PC-9 (cell line): ENCODE data around the gene RCC1. TPM values are rescaled to one million over a fixed set of nuclear protein-coding genes. Genes with fewer than 3 reads are reported as not detected.
"Not testable (repeated sequence)": the region's sequence is repeated elsewhere in the genome, so short reads cannot be mapped to it uniquely, and the experiment has no call there.

Experiments used
- BruUV-seq: library from RNA; stranded (reverse); fragments of 400-500 nt; replicated peaks from 2 replicates; lab custom pipeline; 2021; lab: Mats Ljungman, UMichigan
- CTCF ChIA-PET: fragments of 300-600 bp; sonication (Branson Sonifier 250); formaldehyde crosslinking; loops from one replicate; lab custom pipeline; 2022; ENCODE audit warnings: antibody characterized with exemption; lab: Charles Lee
- POLR2A ChIA-PET: fragments of 300-600 bp; sonication (Branson Sonifier 250); formaldehyde crosslinking; loops from one replicate; lab custom pipeline; 2022; ENCODE audit warnings: antibody characterized with exemption; ENCODE audit not compliant: unreplicated experiment; lab: Charles Lee
- DNase-seq, 2 experiments: peaks; one replicate each; pipeline versions ENCODE4 v3.0.0 to v3.0.0-alpha.2; 2015 to 2022; ENCODE audit warnings: mixed read lengths in 1 of 2
- H2AFZ ChIP-seq: fragments of 200-600 bp; sonication (generic); 2 replicates; pipeline ENCODE4 v1.8.1; 2017; ENCODE audit warnings: antibody characterized with exemption
- H3F3A ChIP-seq: fragments of 200-600 bp; sonication (generic); 2 replicates; pipeline ENCODE4 v1.8.1; 2017; ENCODE audit warnings: antibody characterized with exemption, mild to moderate bottlenecking, low read depth; ENCODE audit not compliant: insufficient read depth
- H3K27ac ChIP-seq: fragments of 200-600 bp; sonication (generic); 2 replicates; pipeline ENCODE4 v1.6.1; 2016; ENCODE audit warnings: mixed run types
- H3K27me3 ChIP-seq: fragments of 200-600 bp; sonication (generic); 2 replicates; pipeline ENCODE4 v1.6.1; 2016; ENCODE audit warnings: low read depth, mixed run types; ENCODE audit not compliant: insufficient read depth
- H3K36me3 ChIP-seq: fragments of 200-600 bp; sonication (generic); 2 replicates; pipeline ENCODE4 v1.6.1; 2016; ENCODE audit warnings: low read depth, mixed run types
- H3K4me1 ChIP-seq: fragments of 200-600 bp; sonication (generic); replicated peaks from 2 replicates; pipeline ENCODE4 v1.6.1; 2016; ENCODE audit warnings: mixed run types; ENCODE audit not compliant: insufficient read depth
- H3K4me2 ChIP-seq: fragments of 200-600 bp; sonication (generic); 2 replicates; pipeline ENCODE4 v1.6.1; 2017; ENCODE audit warnings: mixed run types
- H3K4me3 ChIP-seq: fragments of 200-600 bp; sonication (generic); 2 replicates; pipeline ENCODE4 v1.6.1; 2016; ENCODE audit warnings: mixed run types
- H3K79me2 ChIP-seq: fragments of 200-600 bp; sonication (generic); 2 replicates; pipeline ENCODE4 v1.6.1; 2017; ENCODE audit warnings: low read depth, mixed run types
- H3K9me2 ChIP-seq: fragments of 200-600 bp; sonication (generic); 2 replicates; pipeline ENCODE4 v1.8.1; 2017; ENCODE audit warnings: mild to moderate bottlenecking; ENCODE audit not compliant: insufficient read depth
- H3K9me3 ChIP-seq: fragments of 200-600 bp; sonication (generic); 2 replicates; pipeline ENCODE4 v1.8.1; 2016; ENCODE audit warnings: low read depth; ENCODE audit not compliant: insufficient read depth
- H4K20me1 ChIP-seq: fragments of 200-600 bp; sonication (generic); 2 replicates; pipeline ENCODE4 v1.8.1; 2017; ENCODE audit not compliant: insufficient read depth
- CTCF ChIP-seq: fragments of 200-600 bp; sonication (generic); conservative IDR thresholded peaks from 2 replicates; pipeline ENCODE4 v1.6.1; 2017; ENCODE audit warnings: mixed run types, antibody characterized with exemption, mild to moderate bottlenecking, moderate library complexity
- EZH2 ChIP-seq: fragments of 200-600 bp; sonication (generic); IDR thresholded peaks from 2 replicates; pipeline ENCODE4 v1.8.0; 2017; ENCODE audit warnings: antibody characterized with exemption, low read depth
- intact Hi-C: fragments of 100-400 bp; cut with micrococcal nuclease; formaldehyde crosslinking; loops from one replicate; pipeline ENCODE4 v1.10.0; 2022; ENCODE audit not compliant: unreplicated experiment
- total RNA-seq: library from RNA; stranded (reverse); gene quantifications from 2 replicates; pipeline ENCODE4 v1.2.3, GENCODE V29; 2021

Gene RCC1
- total RNA-seq, 1 experiment from 2014 or later = 134 TPM

- no TSS peak for BruUV-seq
- Histone ChIP-seq H3K27me3 (no peaks in the 10 kb centered on the region), H4K20me1 (no peaks in the 10 kb centered on the region), H3K4me3 (no peak overlapping the region), H3K36me3 (no peaks in the 10 kb centered on the region), H3K27ac (no peak overlapping the region), H3K79me2 (no peaks in the 10 kb centered on the region), H3K9me2 (no peaks in the 10 kb centered on the region), H3K9me3 (no peaks in the 10 kb centered on the region), H3F3A (no peaks in the 10 kb centered on the region), H2AFZ (no peak overlapping the region), H3K4me2 (no peak overlapping the region), H3K4me1 (peaks cover 6% of the 10 kb centered on the region; the same call in 1 of the 2 replicates)
- intact Hi-C loops = no loop called here
- no peak for TF ChIP-seq CTCF
- TF ChIP-seq EZH2 = no peak
- ChIA-PET POLR2A (no interaction called here), CTCF (no interaction called here)
- DNase-seq = no peak
Observed at GRCh38 chr1:28458237-28459228, 47.3 kb upstream of the RCC1 start.

- Histone ChIP-seq H3F3A (0 out of 2 replicates have a peak, but pooled peaks cover 2% of the 10 kb centered on the region), H3K27me3 (no peaks in the 10 kb centered on the region), H3K4me3 (no peak overlapping the region), H3K9me3 (no peaks in the 10 kb centered on the region), H4K20me1 (no peaks in the 10 kb centered on the region), H3K27ac (no peak overlapping the region), H3K9me2 (no peaks in the 10 kb centered on the region), H3K36me3 (no peaks in the 10 kb centered on the region), H3K79me2 (no peaks in the 10 kb centered on the region), H3K4me1 (peaks cover 4% of the 10 kb centered on the region), H3K4me2 (no peak overlapping the region), H2AFZ (no peak overlapping the region)
- TF ChIP-seq EZH2 = no peak
- no peak for TF ChIP-seq CTCF
- DNase-seq = no peak
- no TSS peak for BruUV-seq
- ChIA-PET POLR2A (no interaction called here), CTCF (no interaction called here)
- intact Hi-C loops = no loop called here
Observed at GRCh38 chr1:28466226-28466778, 39.5 kb upstream of the RCC1 start.

- H3K27me3 ChIP-seq = no peaks in the 10 kb centered on the region
- no peaks in the 10 kb centered on the region for H3K36me3 ChIP-seq
- POLR2A ChIA-PET = interaction anchor here (0.6 kb wide), 1 partner anchor 712 kb away, joined by 18 read pairs; the partner anchor contains the start of gene SRSF4
- H3K9me2 ChIP-seq = no peaks in the 10 kb centered on the region
- CTCF ChIA-PET = no interaction called here
- H3K27ac ChIP-seq = no peak overlapping the region
- no peaks in the 10 kb centered on the region for H3K79me2 ChIP-seq
- no peaks in the 10 kb centered on the region for H3K9me3 ChIP-seq
- TF ChIP-seq CTCF (no peak), EZH2 (no peak)
- H3K4me1 ChIP-seq = peaks cover 8% of the 10 kb centered on the region
- intact Hi-C loops = loop anchor here (2.0 kb wide), 1 partner anchor 61 kb away; no protein-coding TSS in a partner anchor
- H3F3A ChIP-seq = 0 out of 2 replicates have a peak, but pooled peaks cover 2% of the 10 kb centered on the region
- no peak overlapping the region for H3K4me2 ChIP-seq
- no peaks in the 10 kb centered on the region for H4K20me1 ChIP-seq
- no peak overlapping the region for H2AFZ ChIP-seq
- no peak overlapping the region for H3K4me3 ChIP-seq
- DNase-seq = no peak
- no TSS peak for BruUV-seq
Observed at GRCh38 chr1:28470146-28470545, 35.7 kb upstream of the RCC1 start.

DNA sequence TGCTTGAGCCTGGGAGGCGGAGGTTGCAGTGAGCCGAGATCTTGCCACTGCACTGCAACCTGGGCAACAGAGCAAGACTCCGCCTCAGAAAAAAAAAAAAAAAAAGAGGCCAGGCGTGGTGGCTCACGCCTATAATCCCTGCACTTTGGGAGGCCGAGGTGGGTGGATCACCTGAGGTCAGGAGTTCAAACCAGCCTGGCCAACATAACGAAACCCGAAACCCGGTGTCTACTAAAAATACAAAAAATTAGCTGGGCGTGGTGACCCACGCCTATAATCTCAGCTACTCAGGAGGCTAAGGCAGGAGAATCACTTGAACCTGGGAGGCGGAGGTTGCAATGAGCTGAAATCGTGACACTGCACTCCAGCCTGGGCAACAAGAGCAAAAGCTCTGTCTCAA, 26.3 kb upstream of the RCC1 start:
- H3K27me3 ChIP-seq, H3K4me3 ChIP-seq, H3K36me3 ChIP-seq, H3K79me2 ChIP-seq, H3F3A ChIP-seq, intact Hi-C loops, H3K9me3 ChIP-seq, H2AFZ ChIP-seq, BruUV-seq, H4K20me1 ChIP-seq, H3K9me2 ChIP-seq, CTCF ChIA-PET, H3K4me1 ChIP-seq: not testable (repeated sequence)
- POLR2A ChIA-PET = interaction anchor here (0.6 kb wide), 2 partner anchors 28 to 128 kb away, joined by 3 to 7 read pairs; no protein-coding TSS in a partner anchor
- peak in 1 of 2 experiments; percentile 29 for DNase-seq
- H3K27ac ChIP-seq = peak overlapping the region; percentile 41; the same call in 1 of the 2 replicates
- 0 out of 2 replicates have a peak overlapping the region, but pooled peaks have one; percentile 28 for H3K4me2 ChIP-seq
